GM12878 (cell line): Measurements from ENCODE around the gene TGFBRAP1.

ENCODE experiments used
- ESRRA ChIP-seq: IDR thresholded peaks from 2 replicates; pipeline ENCODE4 v1.6.1; 2012; ENCODE audit warnings: mild to moderate bottlenecking, low read length, improper control_type of control experiment
- EZH2 ChIP-seq: IDR thresholded peaks from 2 replicates; pipeline ENCODE4 v1.6.1; 2012; ENCODE audit warnings: low read depth, mild to moderate bottlenecking, control low read depth, inconsistent platforms, low read length, borderline replicate concordance; ENCODE audit not compliant: control insufficient read depth
- HDAC2 ChIP-seq: fragments of 200-600 bp; sonication (generic); IDR thresholded peaks from 2 replicates; pipeline ENCODE4 v1.6.1; 2017
- NFYA ChIP-seq: IDR thresholded peaks from 2 replicates; pipeline ENCODE4 v1.6.1; 2011; ENCODE audit warnings: low read depth, mild to moderate bottlenecking, low read length, improper control_type of control experiment, borderline replicate concordance
- POLR2AphosphoS5 ChIP-seq: IDR thresholded peaks from 2 replicates; pipeline ENCODE4 v1.6.1; 2011; ENCODE audit warnings: mild to moderate bottlenecking, low read length, inconsistent platforms
- SMC3 ChIP-seq: IDR thresholded peaks from 2 replicates; pipeline ENCODE4 v1.6.1; 2011; ENCODE audit warnings: low read length, improper control_type of control experiment, borderline replicate concordance
- ZNF274 ChIP-seq: IDR thresholded peaks from one replicate; pipeline ENCODE4 v1.8.0; 2011; ENCODE audit not compliant: insufficient read length, insufficient read depth
- TF ChIP-seq, protein P1 (sequence below): fragments of 450-650 bp; IDR thresholded peaks from 2 replicates; pipeline ENCODE4 v1.6.1; 2017; ENCODE audit warnings: mild to moderate bottlenecking, moderate library complexity
- TF ChIP-seq, protein P2 (sequence below), 3 experiments: IDR thresholded peaks in 2 of 3; conservative IDR thresholded peaks in 1 of 3; 2 replicates each; pipeline ENCODE4 v1.5.1; 2011; ENCODE audit warnings: low read depth in 3 of 3, low read length in 3 of 3, mild to moderate bottlenecking in 3 of 3, control low read depth in 2 of 3, moderate library complexity in 2 of 3, inconsistent platforms in 1 of 3, mixed read lengths in 1 of 3; ENCODE audit not compliant: control insufficient read depth in 2 of 3, insufficient read depth in 1 of 3; ENCODE audit errors: extremely low read depth in 1 of 3
- TF ChIP-seq, protein P3 (sequence below): IDR thresholded peaks from 2 replicates; pipeline ENCODE4 v1.6.1; 2011; ENCODE audit warnings: low read depth, mild to moderate bottlenecking, low read length, moderate library complexity, borderline replicate concordance; ENCODE audit errors: extremely low read depth

DNA sequence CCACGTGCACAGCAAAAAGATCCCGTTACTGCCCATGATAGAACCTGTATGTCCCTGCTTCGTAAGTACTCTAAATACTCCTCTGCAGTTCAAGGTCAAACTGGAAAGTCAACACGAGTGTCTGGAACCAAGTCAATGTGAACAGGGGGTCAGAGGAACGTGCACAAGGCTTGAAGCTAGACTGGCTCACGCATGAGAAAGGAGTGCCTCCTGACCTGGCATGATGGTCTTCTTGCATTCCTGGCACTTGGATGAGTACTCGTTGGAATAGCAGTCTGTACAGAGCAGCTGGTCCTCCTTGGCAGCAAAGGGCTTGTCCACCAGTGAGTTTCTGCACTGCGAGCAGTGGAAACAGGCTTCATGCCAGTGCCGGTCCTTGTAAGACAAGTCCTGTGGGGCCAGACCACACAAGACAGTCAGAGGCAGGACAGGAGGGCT, 43.8 kb upstream of the TGFBRAP1 start:
- TF ChIP-seq HDAC2 (no peak), ESRRA (no peak), EZH2 (no peak), ZNF274 (no peak), SMC3 (no peak), POLR2AphosphoS5 (no peak), NFYA (no peak)
- TF ChIP-seq, protein P1, sequence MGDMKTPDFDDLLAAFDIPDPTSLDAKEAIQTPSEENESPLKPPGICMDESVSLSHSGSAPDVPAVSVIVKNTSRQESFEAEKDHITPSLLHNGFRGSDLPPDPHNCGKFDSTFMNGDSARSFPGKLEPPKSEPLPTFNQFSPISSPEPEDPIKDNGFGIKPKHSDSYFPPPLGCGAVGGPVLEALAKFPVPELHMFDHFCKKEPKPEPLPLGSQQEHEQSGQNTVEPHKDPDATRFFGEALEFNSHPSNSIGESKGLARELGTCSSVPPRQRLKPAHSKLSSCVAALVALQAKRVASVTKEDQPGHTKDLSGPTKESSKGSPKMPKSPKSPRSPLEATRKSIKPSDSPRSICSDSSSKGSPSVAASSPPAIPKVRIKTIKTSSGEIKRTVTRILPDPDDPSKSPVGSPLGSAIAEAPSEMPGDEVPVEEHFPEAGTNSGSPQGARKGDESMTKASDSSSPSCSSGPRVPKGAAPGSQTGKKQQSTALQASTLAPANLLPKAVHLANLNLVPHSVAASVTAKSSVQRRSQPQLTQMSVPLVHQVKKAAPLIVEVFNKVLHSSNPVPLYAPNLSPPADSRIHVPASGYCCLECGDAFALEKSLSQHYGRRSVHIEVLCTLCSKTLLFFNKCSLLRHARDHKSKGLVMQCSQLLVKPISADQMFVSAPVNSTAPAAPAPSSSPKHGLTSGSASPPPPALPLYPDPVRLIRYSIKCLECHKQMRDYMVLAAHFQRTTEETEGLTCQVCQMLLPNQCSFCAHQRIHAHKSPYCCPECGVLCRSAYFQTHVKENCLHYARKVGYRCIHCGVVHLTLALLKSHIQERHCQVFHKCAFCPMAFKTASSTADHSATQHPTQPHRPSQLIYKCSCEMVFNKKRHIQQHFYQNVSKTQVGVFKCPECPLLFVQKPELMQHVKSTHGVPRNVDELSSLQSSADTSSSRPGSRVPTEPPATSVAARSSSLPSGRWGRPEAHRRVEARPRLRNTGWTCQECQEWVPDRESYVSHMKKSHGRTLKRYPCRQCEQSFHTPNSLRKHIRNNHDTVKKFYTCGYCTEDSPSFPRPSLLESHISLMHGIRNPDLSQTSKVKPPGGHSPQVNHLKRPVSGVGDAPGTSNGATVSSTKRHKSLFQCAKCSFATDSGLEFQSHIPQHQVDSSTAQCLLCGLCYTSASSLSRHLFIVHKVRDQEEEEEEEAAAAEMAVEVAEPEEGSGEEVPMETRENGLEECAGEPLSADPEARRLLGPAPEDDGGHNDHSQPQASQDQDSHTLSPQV = no peak
- TF ChIP-seq, protein P2, sequence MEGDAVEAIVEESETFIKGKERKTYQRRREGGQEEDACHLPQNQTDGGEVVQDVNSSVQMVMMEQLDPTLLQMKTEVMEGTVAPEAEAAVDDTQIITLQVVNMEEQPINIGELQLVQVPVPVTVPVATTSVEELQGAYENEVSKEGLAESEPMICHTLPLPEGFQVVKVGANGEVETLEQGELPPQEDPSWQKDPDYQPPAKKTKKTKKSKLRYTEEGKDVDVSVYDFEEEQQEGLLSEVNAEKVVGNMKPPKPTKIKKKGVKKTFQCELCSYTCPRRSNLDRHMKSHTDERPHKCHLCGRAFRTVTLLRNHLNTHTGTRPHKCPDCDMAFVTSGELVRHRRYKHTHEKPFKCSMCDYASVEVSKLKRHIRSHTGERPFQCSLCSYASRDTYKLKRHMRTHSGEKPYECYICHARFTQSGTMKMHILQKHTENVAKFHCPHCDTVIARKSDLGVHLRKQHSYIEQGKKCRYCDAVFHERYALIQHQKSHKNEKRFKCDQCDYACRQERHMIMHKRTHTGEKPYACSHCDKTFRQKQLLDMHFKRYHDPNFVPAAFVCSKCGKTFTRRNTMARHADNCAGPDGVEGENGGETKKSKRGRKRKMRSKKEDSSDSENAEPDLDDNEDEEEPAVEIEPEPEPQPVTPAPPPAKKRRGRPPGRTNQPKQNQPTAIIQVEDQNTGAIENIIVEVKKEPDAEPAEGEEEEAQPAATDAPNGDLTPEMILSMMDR (IDR thresholded peaks at IDR 0.05 in 2 of 3, conservative IDR thresholded peaks at IDR 0.05 in 1 of 3; ENCODE audit: control insufficient read depth in 2 of 3, extremely low read depth in 1 of 3, insufficient read depth in 1 of 3, low read depth in 3 of 3, low read length in 3 of 3) = no peak
- TF ChIP-seq, protein P3, sequence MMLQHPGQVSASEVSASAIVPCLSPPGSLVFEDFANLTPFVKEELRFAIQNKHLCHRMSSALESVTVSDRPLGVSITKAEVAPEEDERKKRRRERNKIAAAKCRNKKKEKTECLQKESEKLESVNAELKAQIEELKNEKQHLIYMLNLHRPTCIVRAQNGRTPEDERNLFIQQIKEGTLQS = no peak
